EL (cell line): ENCODE results near the gene CLDN20.
"Not testable (repeated sequence)": the region's sequence is repeated elsewhere in the genome, so short reads cannot be mapped to it uniquely, and the experiment has no call there.

ENCODE experiments used
- DNase-seq: peaks from one replicate; pipeline ENCODE4 v3.0.0-alpha.2; 2016

CLDN20 gene

GRCh38 chr6:155271145-155271544, 7.3 kb downstream of the CLDN20 start:
- no peak for DNase-seq

GRCh38 chr6:155272353-155273232, 8.8 kb downstream of the CLDN20 start:
- DNase-seq: no peak

GRCh38 chr6:155273431-155273830, 9.6 kb downstream of the CLDN20 start:
- peak; percentile 94 for DNase-seq

- DNase-seq: peak; percentile 32
Observed at GRCh38 chr6:155274106-155274505, 10.3 kb downstream of the CLDN20 start.

GRCh38 chr6:155274533-155274932, 10.7 kb downstream of the CLDN20 start:
- peak; percentile 48 for DNase-seq

GRCh38 chr6:155275808-155276480, 12.1 kb downstream of the CLDN20 start:
- no peak for DNase-seq

GRCh38 chr6:155276638-155277037, 12.8 kb downstream of the CLDN20 start:
- no peak for DNase-seq

GRCh38 chr6:155278319-155279049, 14.7 kb downstream of the CLDN20 start:
- DNase-seq: no peak

GRCh38 chr6:155284775-155285174, 21.0 kb downstream of the CLDN20 start:
- no peak for DNase-seq

- no peak for DNase-seq
Observed at GRCh38 chr6:155287762-155288161, 23.9 kb downstream of the CLDN20 start.

- DNase-seq: no peak
Observed at GRCh38 chr6:155290491-155290890, 26.7 kb downstream of the CLDN20 start.

GRCh38 chr6:155291291-155291690, 27.5 kb downstream of the CLDN20 start:
- no peak for DNase-seq

GRCh38 chr6:155292711-155293110, 28.9 kb downstream of the CLDN20 start:
- no peak for DNase-seq

GRCh38 chr6:155297669-155298068, 33.9 kb downstream of the CLDN20 start:
- no peak for DNase-seq

GRCh38 chr6:155301867-155302266, 38.1 kb downstream of the CLDN20 start:
- peak; percentile 22 for DNase-seq

- DNase-seq: no peak
Observed at GRCh38 chr6:155303361-155303870, 39.6 kb downstream of the CLDN20 start.

- no peak for DNase-seq
Observed at GRCh38 chr6:155306958-155307357, 43.1 kb downstream of the CLDN20 start.

- DNase-seq: peak; percentile 19
Observed at GRCh38 chr6:155309150-155309549, 45.3 kb downstream of the CLDN20 start.

- DNase-seq: peak; percentile 58
Observed at GRCh38 chr6:155310596-155310995, 46.8 kb downstream of the CLDN20 start.

GRCh38 chr6:155311086-155311485, 47.3 kb downstream of the CLDN20 start:
- no peak for DNase-seq

GRCh38 chr6:155311583-155311982, 47.8 kb downstream of the CLDN20 start:
- no peak for DNase-seq

- DNase-seq: not testable (repeated sequence)
Observed at GRCh38 chr6:155312950-155313349, 49.1 kb downstream of the CLDN20 start.

GRCh38 chr6:155313602-155314091, 49.8 kb downstream of the CLDN20 start:
- peak; percentile 11 for DNase-seq
